Skeletal muscle tissue (tissue), 4 donors: ENCODE measurements around the gene MGP. TPM values are rescaled to one million over a fixed set of nuclear protein-coding genes. Genes with fewer than 3 reads are reported as not detected.
A peak's percentile ranks its signal among the peaks of the same experiment; 100 is the strongest.

Experiments used
- H3K27ac ChIP-seq: one replicate; pipeline ENCODE4 v1.7.0; 2013; ENCODE audit warnings: mild to moderate bottlenecking, low read depth, low read length, inconsistent platforms
- H3K27me3 ChIP-seq, 3 donors: one replicate each; pipeline ENCODE4 v1.7.0; 2013; ENCODE audit warnings: low read length in 3 of 3; ENCODE audit not compliant: control insufficient read depth in 3 of 3, insufficient read depth in 3 of 3
- H3K36me3 ChIP-seq, 3 donors: one replicate each; pipeline ENCODE4 v1.7.0; 2013; ENCODE audit warnings: low read length in 3 of 3; ENCODE audit not compliant: control insufficient read depth in 3 of 3, insufficient read depth in 3 of 3
- H3K4me1 ChIP-seq, 3 donors: one replicate each; pipeline ENCODE4 v1.7.0; 2013; ENCODE audit warnings: low read length in 3 of 3, mild to moderate bottlenecking in 3 of 3; ENCODE audit not compliant: control insufficient read depth in 3 of 3, insufficient read depth in 3 of 3
- H3K4me3 ChIP-seq, 3 donors: one replicate each; pipeline ENCODE4 v1.7.0; 2013; ENCODE audit warnings: low read length in 3 of 3
- H3K9ac ChIP-seq, 3 donors: one replicate each; pipeline ENCODE4 v1.7.0; 2013; ENCODE audit warnings: low read length in 3 of 3, mild to moderate bottlenecking in 3 of 3, moderate library complexity in 2 of 3, low read depth in 1 of 3
- H3K9me3 ChIP-seq, 3 donors: one replicate each; pipeline ENCODE4 v1.7.0; 2013; ENCODE audit warnings: low read length in 3 of 3; ENCODE audit not compliant: control insufficient read depth in 3 of 3
- total RNA-seq: library from RNA; depleted of rRNA; stranded (reverse); fragments of >200 nt; gene quantifications from one replicate; pipeline ENCODE4 v1.2.3, GENCODE V29; 2014
- donor health status: Osteomylitis.

The MGP gene
- 292 TPM for total RNA-seq

- peaks cover 0 to 6% (median 0%) of the 10 kb centered on the region in 3 donors for H3K36me3 ChIP-seq
- peak within 1 kb of the TSS; percentile 58 to 71 (median 62) for H3K9ac ChIP-seq
- H3K27me3 ChIP-seq = no peaks in the 10 kb centered on the region
- peak within 1 kb of the TSS; percentile 63 to 78 (median 71) for H3K4me3 ChIP-seq
- H3K27ac ChIP-seq = peak within 1 kb of the TSS; percentile 78
- no peaks in the 10 kb centered on the region for H3K9me3 ChIP-seq
- peaks cover 11 to 12% (median 12%) of the 10 kb centered on the region in 3 donors for H3K4me1 ChIP-seq
These were observed at the start of gene MGP for GRCh38 chr12:14885718-14886221. MGP (minus strand) TSS chr12:14885854; CDS start chr12:14885791, 63 bp downstream.

GRCh38 chr12:14935031-14935430, 49.4 kb upstream of the MGP start:
- H3K9me3 ChIP-seq = no peaks in the 10 kb centered on the region
- H3K27ac ChIP-seq = no peak overlapping the region
- no peaks in the 10 kb centered on the region for H3K36me3 ChIP-seq
- no peak overlapping the region for H3K9ac ChIP-seq
- H3K4me3 ChIP-seq = no peak overlapping the region
- H3K4me1 ChIP-seq = no peaks in the 10 kb centered on the region
- H3K27me3 ChIP-seq = no peaks in the 10 kb centered on the region

DNA sequence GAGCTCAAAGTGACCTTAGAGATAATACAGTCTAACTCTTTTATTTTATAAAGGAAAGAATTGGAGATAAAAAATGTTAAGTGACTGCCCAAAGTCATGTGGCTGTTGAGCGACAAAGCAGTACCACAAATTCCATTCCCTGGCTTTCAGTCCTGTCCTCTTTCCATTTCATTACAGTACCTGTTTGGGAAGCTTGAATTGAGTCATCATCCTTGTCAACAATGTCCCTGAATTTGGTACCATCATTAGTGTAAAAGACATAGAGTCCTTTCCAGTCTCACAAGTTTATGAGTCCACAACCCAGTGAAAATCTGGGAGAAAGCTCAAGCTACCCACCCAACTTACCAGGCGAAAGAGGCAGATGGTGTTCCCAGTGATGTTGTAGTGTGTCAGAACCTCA, 48.9 kb upstream of the MGP start:
- H3K27me3 ChIP-seq = no peaks in the 10 kb centered on the region
- H3K9me3 ChIP-seq = no peaks in the 10 kb centered on the region
- no peaks in the 10 kb centered on the region for H3K36me3 ChIP-seq
- no peak overlapping the region for H3K4me3 ChIP-seq
- no peak overlapping the region for H3K27ac ChIP-seq
- H3K9ac ChIP-seq = no peak overlapping the region
- H3K4me1 ChIP-seq = no peaks in the 10 kb centered on the region

DNA sequence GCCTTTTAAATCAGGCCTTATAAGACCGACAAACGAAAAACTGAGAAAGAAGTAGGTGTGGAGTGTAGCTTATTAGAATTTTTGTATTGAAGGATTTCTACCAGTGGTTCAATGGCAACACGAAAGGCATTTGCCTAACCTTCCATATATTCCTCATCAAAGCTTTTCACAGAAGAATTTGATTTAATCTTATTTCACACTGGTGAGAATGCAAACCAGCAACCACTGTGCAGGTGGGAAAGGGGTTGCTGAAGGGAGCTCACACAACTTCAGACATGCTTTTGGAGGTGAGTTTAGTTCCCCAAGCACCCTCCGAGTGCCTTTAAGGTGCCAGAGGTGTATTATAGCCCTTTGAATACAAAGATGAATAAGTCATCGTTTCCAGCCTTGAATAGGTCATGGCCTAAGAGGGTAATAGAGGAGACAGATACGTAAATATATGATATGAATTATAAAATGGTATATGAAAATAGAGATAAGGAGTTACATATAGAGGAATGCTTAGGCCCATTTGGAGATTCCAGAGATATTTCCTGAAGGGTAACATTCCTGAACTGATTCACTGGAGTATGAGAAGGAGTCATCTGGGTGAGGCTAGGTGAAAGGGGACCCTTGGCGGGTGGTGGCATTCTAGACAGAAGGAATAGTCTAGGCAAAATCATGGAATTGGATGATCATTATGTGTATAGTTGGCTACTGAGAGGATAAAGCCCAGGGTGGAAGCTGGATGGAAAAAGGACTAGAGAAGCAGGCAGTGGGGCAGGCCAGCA, 46.3 kb upstream of the MGP start:
- H3K9me3 ChIP-seq = no peaks in the 10 kb centered on the region
- H3K27ac ChIP-seq = no peak overlapping the region
- H3K27me3 ChIP-seq = no peaks in the 10 kb centered on the region
- no peaks in the 10 kb centered on the region for H3K4me1 ChIP-seq
- no peaks in the 10 kb centered on the region for H3K36me3 ChIP-seq
- no peak overlapping the region for H3K9ac ChIP-seq
- H3K4me3 ChIP-seq = no peak overlapping the region

GRCh38 chr12:14931359-14931758, 45.7 kb upstream of the MGP start:
- no peak overlapping the region for H3K27ac ChIP-seq
- no peaks in the 10 kb centered on the region for H3K36me3 ChIP-seq
- H3K4me1 ChIP-seq = no peaks in the 10 kb centered on the region
- H3K9me3 ChIP-seq = no peaks in the 10 kb centered on the region
- H3K9ac ChIP-seq = no peak overlapping the region
- no peaks in the 10 kb centered on the region for H3K27me3 ChIP-seq
- no peak overlapping the region for H3K4me3 ChIP-seq

- no peak overlapping the region for H3K27ac ChIP-seq
- H3K4me1 ChIP-seq = no peaks in the 10 kb centered on the region
- no peaks in the 10 kb centered on the region for H3K36me3 ChIP-seq
- H3K4me3 ChIP-seq = no peak overlapping the region
- H3K27me3 ChIP-seq = no peaks in the 10 kb centered on the region
- no peaks in the 10 kb centered on the region for H3K9me3 ChIP-seq
- no peak overlapping the region for H3K9ac ChIP-seq
These were observed 44.6 kb upstream of the MGP start for GRCh38 chr12:14930299-14930698.

GRCh38 chr12:14928931-14929330, 43.3 kb upstream of the MGP start:
- H3K4me3 ChIP-seq = peak overlapping the region in 1 of 3 donors; percentile 16
- H3K27me3 ChIP-seq = no peaks in the 10 kb centered on the region
- H3K4me1 ChIP-seq = no peaks in the 10 kb centered on the region
- H3K9ac ChIP-seq = no peak overlapping the region
- no peaks in the 10 kb centered on the region for H3K36me3 ChIP-seq
- no peak overlapping the region for H3K27ac ChIP-seq
- no peaks in the 10 kb centered on the region for H3K9me3 ChIP-seq

GRCh38 chr12:14927267-14927666, 41.6 kb upstream of the MGP start:
- Histone ChIP-seq H3K9me3 (no peaks in the 10 kb centered on the region), H3K27ac (no peak overlapping the region), H3K4me1 (no peaks in the 10 kb centered on the region), H3K36me3 (no peaks in the 10 kb centered on the region), H3K4me3 (no peak overlapping the region), H3K9ac (no peak overlapping the region), H3K27me3 (no peaks in the 10 kb centered on the region)

GRCh38 chr12:14924541-14924940, 38.9 kb upstream of the MGP start:
- H3K27me3 ChIP-seq = no peaks in the 10 kb centered on the region
- H3K9me3 ChIP-seq = no peaks in the 10 kb centered on the region
- no peaks in the 10 kb centered on the region for H3K36me3 ChIP-seq
- no peak overlapping the region for H3K9ac ChIP-seq
- no peak overlapping the region for H3K4me3 ChIP-seq
- no peak overlapping the region for H3K27ac ChIP-seq
- H3K4me1 ChIP-seq = no peaks in the 10 kb centered on the region

DNA sequence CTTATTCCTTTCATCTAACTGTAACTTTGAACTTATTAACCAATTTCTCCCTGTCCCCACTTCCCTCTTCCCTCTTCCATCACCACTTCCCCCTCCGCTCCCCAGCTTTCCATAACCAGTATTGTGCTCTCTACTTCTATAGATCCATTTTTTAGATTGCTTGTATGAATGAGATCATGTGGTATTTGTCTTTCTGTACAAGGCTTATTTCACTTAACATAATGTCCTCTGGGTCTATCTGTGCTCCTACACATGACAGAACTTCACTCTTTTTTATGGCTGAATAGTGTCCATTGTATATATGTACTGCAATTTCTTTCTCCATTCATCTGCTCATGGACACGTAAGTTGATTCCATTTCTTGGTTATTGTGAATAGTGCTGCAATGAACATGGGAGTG, 38.3 kb upstream of the MGP start:
- H3K27ac ChIP-seq = no peak overlapping the region
- H3K9ac ChIP-seq = no peak overlapping the region
- no peaks in the 10 kb centered on the region for H3K36me3 ChIP-seq
- H3K27me3 ChIP-seq = no peaks in the 10 kb centered on the region
- H3K4me3 ChIP-seq = no peak overlapping the region
- no peaks in the 10 kb centered on the region for H3K9me3 ChIP-seq
- H3K4me1 ChIP-seq = no peaks in the 10 kb centered on the region
